Activated CD4-positive, alpha-beta T cell treated with anti-CD3 and anti-CD28 coated beads, Interleukin-2, amount 50 U/mL, for 1 hour (primary cell): ENCODE data around the gene C3orf52.

Experiments
- DNase-seq: peaks from one replicate; pipeline ENCODE4 v3.0.0-alpha.2; 2020

C3orf52 gene

GRCh38 chr3:112086875-112087524, 811 bp downstream of the C3orf52 start:
- no peak for DNase-seq

DNA sequence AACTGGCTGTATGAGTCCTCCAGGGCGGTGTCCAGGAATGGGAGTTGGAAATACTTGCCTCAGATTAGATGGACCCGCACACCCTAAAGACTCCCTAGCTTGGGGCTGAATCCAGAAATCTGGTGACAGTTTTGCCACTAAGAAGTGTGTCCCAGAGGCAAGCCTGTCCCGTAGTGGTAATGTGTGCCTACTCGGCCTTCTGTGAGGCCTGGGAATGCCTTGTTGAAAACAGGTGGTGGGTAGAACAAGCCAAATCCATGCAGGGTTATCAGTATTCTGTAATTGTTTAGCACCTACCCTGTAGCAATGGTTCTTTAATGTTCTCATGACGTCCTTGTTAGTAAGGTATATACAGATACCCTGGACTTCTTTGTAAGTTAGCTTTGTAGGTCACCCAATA, 1.6 kb downstream of the C3orf52 start:
- no peak for DNase-seq

GRCh38 chr3:112088944-112089343, 2.8 kb downstream of the C3orf52 start:
- DNase-seq = no peak

GRCh38 chr3:112089956-112090886, 4.0 kb downstream of the C3orf52 start:
- no peak for DNase-seq

GRCh38 chr3:112090887-112091586, 4.8 kb downstream of the C3orf52 start:
- no peak for DNase-seq

GRCh38 chr3:112092496-112093179, 6.4 kb downstream of the C3orf52 start:
- no peak for DNase-seq

DNA sequence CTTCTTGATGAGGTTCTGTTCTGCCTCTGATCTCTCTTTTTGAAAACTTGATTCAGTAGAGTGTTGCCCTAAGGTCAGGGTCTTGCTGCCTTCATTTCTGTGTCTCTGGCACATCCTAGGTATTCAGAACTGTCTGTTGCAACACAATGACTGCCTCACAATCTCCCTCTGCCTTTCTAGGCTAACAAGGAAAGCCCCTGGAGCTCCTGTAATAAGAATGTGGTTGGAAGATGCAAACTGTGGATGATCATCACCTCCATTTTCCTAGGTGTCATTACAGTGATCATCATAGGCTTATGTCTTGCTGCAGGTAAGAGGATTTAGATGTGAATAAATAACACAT, 7.0 kb downstream of the C3orf52 start:
- no peak for DNase-seq

- no peak for DNase-seq
Observed at GRCh38 chr3:112095731-112096130, 9.5 kb downstream of the C3orf52 start.

DNA sequence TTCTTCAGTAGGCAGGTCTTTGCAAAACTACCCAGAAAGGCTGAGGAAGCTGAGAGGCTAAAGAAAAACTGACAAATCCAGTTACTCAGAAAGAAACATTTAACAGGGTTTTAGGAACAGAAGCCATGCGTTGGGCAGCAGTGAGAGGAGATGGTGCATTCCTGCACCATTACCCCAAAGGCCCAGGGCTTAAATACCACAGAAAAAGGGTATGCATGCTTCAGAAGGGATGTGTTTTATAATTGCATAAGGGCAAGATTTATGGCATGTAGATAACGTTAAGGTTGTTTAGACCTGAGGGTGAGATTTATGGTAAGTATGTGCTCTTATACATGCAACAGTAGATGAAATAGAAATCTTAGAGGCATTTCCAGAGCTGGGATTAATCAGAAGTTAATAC, 10.0 kb downstream of the C3orf52 start:
- no peak for DNase-seq

DNA sequence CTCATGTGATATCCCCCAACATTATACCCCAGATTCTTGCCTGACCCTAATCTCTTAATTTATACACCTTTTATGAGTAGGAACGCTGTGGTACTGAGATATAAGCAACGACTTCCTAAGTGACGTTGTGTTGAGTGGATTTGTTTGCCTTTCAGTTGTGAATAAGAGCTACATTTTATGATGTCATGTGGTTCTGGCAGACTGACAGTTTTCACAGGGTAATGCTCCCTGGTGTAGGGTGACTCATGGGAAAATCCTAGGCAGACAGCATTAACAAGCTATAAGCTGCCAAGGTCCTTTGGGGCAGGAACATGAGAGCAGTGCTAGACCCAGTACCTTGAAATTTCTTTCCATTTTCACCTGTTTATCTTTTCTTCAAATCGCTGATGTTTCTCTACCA, 11.2 kb downstream of the C3orf52 start:
- no peak for DNase-seq

- no peak for DNase-seq
Observed at GRCh38 chr3:112101916-112102315, 15.7 kb downstream of the C3orf52 start.

GRCh38 chr3:112104774-112105173, 18.6 kb downstream of the C3orf52 start:
- DNase-seq = no peak

GRCh38 chr3:112109322-112109721, 23.1 kb downstream of the C3orf52 start:
- no peak for DNase-seq

DNA sequence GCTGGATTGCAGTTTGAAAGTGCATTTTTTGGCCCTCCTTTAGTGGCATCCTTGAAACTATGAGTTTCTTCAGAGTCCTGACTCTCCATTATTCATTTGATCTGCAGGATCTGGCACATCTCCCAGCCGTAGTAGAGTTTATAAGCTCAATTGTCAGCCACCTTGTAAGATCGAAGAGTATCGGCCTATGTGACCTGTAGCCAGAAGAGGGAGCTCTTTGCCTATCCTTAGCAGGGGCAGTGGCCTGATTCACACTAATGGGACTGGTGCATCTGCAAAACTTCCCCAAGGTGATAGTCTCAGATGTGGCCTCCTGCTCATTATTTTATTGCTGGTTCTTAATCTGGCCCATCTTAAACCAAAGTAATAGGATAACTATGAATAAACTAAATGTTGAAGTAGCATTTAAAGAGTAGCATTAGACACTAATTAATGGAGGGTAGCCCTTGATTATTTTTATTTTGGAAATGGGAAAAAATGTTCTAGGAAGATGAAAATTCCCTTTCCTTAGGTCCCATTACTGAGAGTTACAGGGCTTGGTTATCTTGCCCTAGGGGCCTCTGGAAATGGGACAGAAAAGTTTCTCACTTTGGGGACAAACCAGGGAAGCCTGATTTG, 25.7 kb downstream of the C3orf52 start:
- peak; percentile 58 for DNase-seq

DNA sequence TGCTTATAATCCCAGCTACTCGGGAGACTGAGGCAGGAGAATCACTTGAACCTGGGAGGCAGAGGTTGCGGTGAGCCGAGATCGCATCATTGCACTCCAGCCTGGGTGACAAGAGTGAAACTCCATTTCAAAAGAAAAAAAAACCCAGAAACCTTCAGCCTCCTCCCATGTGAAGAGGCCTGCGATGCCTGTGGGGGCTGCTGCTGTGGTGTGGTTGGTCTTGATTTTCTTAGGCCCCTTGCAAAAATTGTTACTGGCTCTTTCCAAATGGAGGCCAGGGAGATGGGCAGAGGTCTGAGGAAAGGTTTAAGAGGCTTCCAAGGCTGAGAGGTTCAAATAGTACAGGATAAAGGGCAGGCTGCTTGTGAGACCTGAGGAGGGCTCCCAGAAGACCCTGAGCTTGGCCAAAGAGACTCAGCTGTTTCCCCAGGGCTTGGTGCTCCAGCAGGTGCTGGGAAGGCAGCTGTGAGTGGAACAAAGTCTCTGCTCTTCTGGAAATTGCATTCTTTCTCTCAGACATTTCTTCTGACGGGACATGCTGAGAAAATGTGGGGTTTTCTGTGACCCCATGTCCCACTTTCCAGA, 28.5 kb downstream of the C3orf52 start:
- DNase-seq = no peak

DNA sequence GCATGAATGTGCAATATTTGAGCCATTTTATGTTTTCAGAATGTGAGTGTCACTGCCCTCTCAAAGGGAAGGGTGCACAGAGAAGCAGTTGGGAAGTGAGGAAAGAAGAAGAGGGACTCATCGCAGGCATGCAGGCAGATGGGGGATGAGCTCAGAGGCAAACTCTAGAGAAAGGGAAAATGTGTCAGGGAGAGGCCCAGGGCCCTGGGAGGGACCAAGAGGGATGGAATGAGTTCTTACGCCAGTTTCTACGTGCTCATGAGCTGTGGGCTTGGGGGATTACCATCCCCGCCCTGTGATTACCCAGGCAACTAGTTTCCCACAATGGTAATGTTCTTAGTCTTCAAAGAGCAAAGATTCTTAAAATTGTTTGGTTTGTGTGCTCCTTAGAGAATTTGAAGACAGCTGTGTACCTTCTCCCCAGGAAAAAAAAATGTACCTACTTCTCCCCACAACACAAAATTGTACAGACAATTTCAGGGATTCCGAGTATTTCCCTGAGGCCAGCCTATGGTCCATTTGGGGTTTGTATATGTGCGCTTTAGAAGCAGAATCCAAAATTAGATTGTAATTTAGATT, 29.1 kb downstream of the C3orf52 start:
- DNase-seq = no peak

- DNase-seq = no peak
Observed at GRCh38 chr3:112115806-112116383, 29.7 kb downstream of the C3orf52 start.

- no peak for DNase-seq
Observed at GRCh38 chr3:112116748-112117186, 30.6 kb downstream of the C3orf52 start.

- DNase-seq = no peak
Observed at GRCh38 chr3:112117415-112117814, 31.2 kb downstream of the C3orf52 start.

DNA sequence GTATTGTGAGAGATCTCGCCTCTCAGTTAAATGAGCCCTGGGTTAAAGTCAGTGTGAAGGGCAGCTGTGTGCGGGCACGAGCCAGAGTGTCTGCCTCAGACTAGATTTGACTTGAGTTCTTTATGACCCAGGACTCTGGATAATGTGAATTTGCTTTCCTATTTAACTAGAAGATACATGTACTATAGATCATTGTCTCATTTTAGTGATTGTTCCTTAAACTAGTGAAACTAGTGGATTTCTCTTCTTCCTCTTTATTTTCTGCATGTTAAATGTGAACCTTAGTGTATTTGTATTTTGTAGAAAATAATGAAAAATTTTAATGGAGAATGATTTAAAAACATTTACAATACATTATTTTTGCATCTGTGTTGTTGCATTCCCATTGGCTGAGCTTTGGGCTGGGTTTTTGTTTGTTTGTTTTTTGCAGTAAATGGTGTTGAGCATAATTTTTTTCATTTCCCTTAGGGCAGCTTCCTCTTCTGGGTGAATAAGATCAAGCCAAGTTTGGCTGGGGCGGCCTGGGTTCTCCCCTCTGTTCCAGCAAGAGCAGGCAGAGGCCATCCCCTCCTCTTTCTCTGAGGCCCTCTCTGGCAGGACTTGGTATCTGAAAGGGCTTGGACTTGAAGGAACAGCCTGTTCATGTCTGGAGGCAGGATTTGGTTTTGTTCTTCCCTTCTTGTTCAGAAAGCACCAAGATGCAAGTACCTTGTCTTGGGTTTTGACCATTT, 31.8 kb downstream of the C3orf52 start:
- DNase-seq = no peak
